SK-N-SH (cell line): ENCODE results near the gene CHCHD1. TPM values are rescaled to one million over a fixed set of nuclear protein-coding genes. Genes with fewer than 3 reads are reported as not detected.

Experiments used
- CTCF ChIA-PET: fragments of 300-600, 350-600 bp; formaldehyde crosslinking; extraction: SDS; loops from one replicate; lab custom pipeline; 2021; lab: Yijun Ruan, JAX
- POLR2A ChIA-PET: fragments of 350-600 bp; sonication (Branson Sonifier 250); formaldehyde crosslinking; extraction: SDS; loops from one replicate; lab custom pipeline; 2020; ENCODE audit warnings: antibody characterized with exemption, inconsistent platforms; lab: Yijun Ruan, JAX
- DNase-seq: peaks from one replicate; pipeline ENCODE4 v3.0.0; 2012
- H2AFZ ChIP-seq: fragments of 200-600 bp; sonication (generic); 2 replicates; pipeline ENCODE4 v1.8.1; 2016; ENCODE audit warnings: antibody characterized with exemption, mild to moderate bottlenecking, low read depth
- H3F3A ChIP-seq: fragments of 200-600 bp; sonication (generic); replicated peaks from 2 replicates; pipeline ENCODE3; 2016; ENCODE audit warnings: antibody characterized with exemption, mild to moderate bottlenecking; ENCODE audit not compliant: insufficient read depth
- H3K27ac ChIP-seq, 2 experiments: fragments of 200-500 bp in 1 of 2; fragments of 200-600 bp in 1 of 2; sonication (Bioruptor generic) in 1 of 2; sonication (generic), shearing (Covaris generic) in 1 of 2; 2 replicates each; pipeline versions ENCODE4 v1.5.1 to v1.6.1; 2014 to 2016; ENCODE audit warnings: low read depth in 2 of 2, inconsistent platforms in 1 of 2, low read length in 1 of 2, mild to moderate bottlenecking in 1 of 2, mixed read lengths in 1 of 2
- H3K27me3 ChIP-seq: fragments of 200-600 bp; sonication (generic), shearing (Covaris generic); 2 replicates; pipeline ENCODE4 v1.6.1; 2016; ENCODE audit warnings: mixed run types; ENCODE audit not compliant: insufficient read depth
- H3K36me3 ChIP-seq, 2 experiments: fragments of 200-500 bp in 1 of 2; fragments of 200-600 bp in 1 of 2; sonication (Bioruptor generic) in 1 of 2; sonication (generic) in 1 of 2; replicated peaks in 1 of 2; 2 replicates each; pipeline versions ENCODE3 to v1.5.1; 2014 to 2016; ENCODE audit warnings: low read length in 1 of 2, mild to moderate bottlenecking in 1 of 2; ENCODE audit not compliant: insufficient read depth in 2 of 2, control insufficient read depth in 1 of 2
- H3K4me1 ChIP-seq, 2 experiments: fragments of 200-500 bp in 1 of 2; fragments of 200-600 bp in 1 of 2; sonication (Bioruptor generic) in 1 of 2; sonication (generic), shearing (Covaris generic) in 1 of 2; 2 replicates each; pipeline versions ENCODE4 v1.5.1 to v1.6.1; 2014 to 2016; ENCODE audit warnings: low read depth in 1 of 2, low read length in 1 of 2, mixed run types in 1 of 2; ENCODE audit not compliant: insufficient read depth in 2 of 2, control insufficient read depth in 1 of 2
- H3K4me2 ChIP-seq: fragments of 200-600 bp; sonication (generic), shearing (Covaris generic); 2 replicates; pipeline ENCODE4 v1.6.1; 2017; ENCODE audit warnings: mixed run types
- H3K4me3 ChIP-seq, 2 experiments: fragments of 200-500 bp in 1 of 2; fragments of 200-600 bp in 1 of 2; sonication (Bioruptor generic) in 1 of 2; sonication (generic), shearing (Covaris generic) in 1 of 2; 2 replicates each; pipeline versions ENCODE4 v1.5.1 to v1.8.1; 2014 to 2016; ENCODE audit warnings: low read depth in 2 of 2, inconsistent platforms in 1 of 2, low read length in 1 of 2, mild to moderate bottlenecking in 1 of 2, mixed read lengths in 1 of 2, moderate library complexity in 1 of 2
- H3K79me2 ChIP-seq: fragments of 200-600 bp; sonication (generic); 2 replicates; pipeline ENCODE4 v1.8.1; 2017; ENCODE audit warnings: mild to moderate bottlenecking; ENCODE audit not compliant: insufficient read depth
- H3K9ac ChIP-seq: fragments of 200-600 bp; sonication (generic); 2 replicates; pipeline ENCODE4 v1.6.1; 2017; ENCODE audit warnings: mixed run types
- H3K9me2 ChIP-seq: fragments of 200-600 bp; sonication (generic); 2 replicates; pipeline ENCODE4 v1.6.1; 2017; ENCODE audit warnings: mixed run types
- H3K9me3 ChIP-seq: fragments of 200-600 bp; sonication (generic); 2 replicates; pipeline ENCODE4 v1.6.1; 2017; ENCODE audit warnings: mixed run types, mild to moderate bottlenecking, moderate library complexity
- H4K20me1 ChIP-seq: fragments of 200-600 bp; sonication (generic); 2 replicates; pipeline ENCODE4 v1.6.1; 2017; ENCODE audit warnings: mild to moderate bottlenecking, mixed run types; ENCODE audit not compliant: insufficient read depth
- CHD2 ChIP-seq: fragments of 150-350 bp; IDR thresholded peaks from 2 replicates; pipeline ENCODE4 v1.6.1; 2018; ENCODE audit warnings: low read length; ENCODE audit not compliant: partially characterized antibody
- CTCF ChIP-seq: fragments of 200-600 bp; sonication (generic); IDR thresholded peaks from 2 replicates; pipeline ENCODE4 v1.6.1; 2017; ENCODE audit warnings: antibody characterized with exemption, mild to moderate bottlenecking, moderate library complexity
- ELF1 ChIP-seq: IDR thresholded peaks from 2 replicates; pipeline ENCODE4 v1.4.0; 2012
- FOSL2 ChIP-seq: IDR thresholded peaks from 2 replicates; pipeline ENCODE4 v1.4.0; 2012; ENCODE audit warnings: low read depth, mild to moderate bottlenecking, moderate library complexity, borderline replicate concordance
- FOXM1 ChIP-seq: IDR thresholded peaks from 2 replicates; pipeline ENCODE4 v1.4.0; 2012; ENCODE audit warnings: low read depth, mild to moderate bottlenecking
- GABPA ChIP-seq: IDR thresholded peaks from 2 replicates; pipeline ENCODE4 v1.4.0; 2012; ENCODE audit warnings: low read depth, mild to moderate bottlenecking
- GATA2 ChIP-seq: sonication (generic); formaldehyde crosslinking; IDR thresholded peaks from 2 replicates; pipeline ENCODE4 v1.5.0; 2020; ENCODE audit warnings: mild to moderate bottlenecking, missing genetic modification reagents
- MAX ChIP-seq: IDR thresholded peaks from 2 replicates; pipeline ENCODE4 v1.4.0; 2012; ENCODE audit warnings: low read depth
- MEF2A ChIP-seq: IDR thresholded peaks from 2 replicates; pipeline ENCODE4 v1.4.0; 2012; ENCODE audit warnings: low read depth, borderline replicate concordance
- MXI1 ChIP-seq: IDR thresholded peaks from 2 replicates; pipeline ENCODE4 v1.6.1; 2012; ENCODE audit warnings: mild to moderate bottlenecking, low read depth, low read length, improper control_type of control experiment
- NFIC ChIP-seq: IDR thresholded peaks from 2 replicates; pipeline ENCODE4 v1.4.0; 2012; ENCODE audit warnings: borderline replicate concordance
- PBX3 ChIP-seq: IDR thresholded peaks from 2 replicates; pipeline ENCODE4; 2012
- RAD21 ChIP-seq: IDR thresholded peaks from 2 replicates; pipeline ENCODE4 v1.6.1; 2012; ENCODE audit warnings: mild to moderate bottlenecking, low read length
- RCOR1 ChIP-seq: fragments of 150-350 bp; IDR thresholded peaks from 2 replicates; pipeline ENCODE4 v1.6.1; 2017; ENCODE audit warnings: antibody characterized with exemption, low read length
- REST ChIP-seq: IDR thresholded peaks from 2 replicates; pipeline ENCODE4 v1.6.1; 2012; ENCODE audit warnings: mild to moderate bottlenecking, low read depth, low read length, moderate library complexity
- RFX5 ChIP-seq: IDR thresholded peaks from 2 replicates; pipeline ENCODE4 v1.6.1; 2012; ENCODE audit warnings: mild to moderate bottlenecking, improper control_type of control experiment, low read length
- SIN3A ChIP-seq: IDR thresholded peaks from 2 replicates; pipeline ENCODE4 v1.6.1; 2012; ENCODE audit warnings: low read depth, mild to moderate bottlenecking, low read length, moderate library complexity, borderline replicate concordance
- SMC3 ChIP-seq: IDR thresholded peaks from 2 replicates; pipeline ENCODE4 v1.6.1; 2012; ENCODE audit warnings: low read depth, low read length, improper control_type of control experiment
- TCF12 ChIP-seq: IDR thresholded peaks from 2 replicates; pipeline ENCODE4 v1.4.0; 2012
- TEAD4 ChIP-seq: IDR thresholded peaks from 2 replicates; pipeline ENCODE4 v1.4.0; 2012; ENCODE audit warnings: mild to moderate bottlenecking, borderline replicate concordance; ENCODE audit not compliant: insufficient read depth
- WGBS: methylation state at CpG from one replicate; pipeline ENCODE4 v1.1.6; 2017; ENCODE audit warnings: low lambda C conversion rate; 5-methylcytosine and 5-hydroxymethylcytosine counted together
- polyA plus RNA-seq, 3 experiments: library from polyadenylated mRNA; depleted of rRNA; stranded (reverse); fragments of >200 nt; gene quantifications; 2 replicates each; pipeline ENCODE4 v1.2.3, GENCODE V29; 2012

CHCHD1 gene
- polyA plus RNA-seq, 1 of the 3 experiments (the other 2 are of a cell fraction): 60.9 TPM

- H3K27ac ChIP-seq: peak overlapping the region in 1 of 2 experiments; percentile 5; a peak in 1 of 4 replicates
- peak overlapping the region; percentile 67 for H3K4me2 ChIP-seq
- peaks cover 90% of the 10 kb centered on the region for H3K79me2 ChIP-seq
- no peaks in the 10 kb centered on the region for H3K27me3 ChIP-seq
- 39% methylated on average over 11 of the region's 11 CpGs for WGBS
- H3K9ac ChIP-seq: peak overlapping the region; percentile 80
- H3K4me3 ChIP-seq: peak overlapping the region; percentile 63 to 81
- POLR2A ChIA-PET: interaction anchor here (1.7 kb wide), 1 partner anchor 9 kb away, joined by 25 read pairs; a partner anchor contains a TSS
- H3K9me3 ChIP-seq: no peaks in the 10 kb centered on the region
- DNase-seq: no peak
- TF ChIP-seq CHD2: no peak
- no peak for TF ChIP-seq TCF12
- no peak for TF ChIP-seq NFIC
- no peak for TF ChIP-seq MEF2A
- TF ChIP-seq RCOR1: no peak
- TF ChIP-seq FOSL2: no peak
- no peak for TF ChIP-seq RFX5
- no peak for TF ChIP-seq GABPA
- TF ChIP-seq GATA2 (CRISPR knock-in tag): no peak
- no peak for TF ChIP-seq REST
- no peak for TF ChIP-seq MAX
- H3K9me2 ChIP-seq: no peaks in the 10 kb centered on the region
- peaks cover 9% of the 10 kb centered on the region for H3F3A ChIP-seq
- CTCF ChIA-PET: interaction anchor here (0.7 to 1.6 kb wide), 3 partner anchors 9 to 68 kb away, joined by 3 to 5 read pairs (median 3); a partner anchor contains a TSS
- peaks cover 10 to 23% of the 10 kb centered on the region in 2 experiments for H3K36me3 ChIP-seq
- no peaks in the 10 kb centered on the region for H4K20me1 ChIP-seq
- peaks cover 0 to 11% of the 10 kb centered on the region in 2 experiments; a peak in 3 of 4 replicates for H3K4me1 ChIP-seq
- no peak overlapping the region for H2AFZ ChIP-seq
These were observed 882 bp upstream of the CHCHD1 start for GRCh38 chr10:73780966-73781365.

- peak overlapping the region; percentile 67 for H3K4me2 ChIP-seq
- DNase-seq: no peak
- H3K36me3 ChIP-seq: peaks cover 7 to 23% of the 10 kb centered on the region in 2 experiments
- H3F3A ChIP-seq: peaks cover 9% of the 10 kb centered on the region
- POLR2A ChIA-PET: interaction anchor here (0.7 to 1.7 kb wide), 3 partner anchors 9 to 39 kb away, joined by 3 to 25 read pairs (median 3); a partner anchor contains a TSS
- CTCF ChIA-PET: interaction anchor here (1.5 to 1.6 kb wide), 2 partner anchors 16 to 67 kb away, joined by 3 to 5 read pairs; no protein-coding TSS in a partner anchor
- H3K4me1 ChIP-seq: peaks cover 0 to 13% of the 10 kb centered on the region in 2 experiments; a peak in 3 of 4 replicates
- H3K4me3 ChIP-seq: peak overlapping the region; percentile 63 to 81
- no peaks in the 10 kb centered on the region for H3K9me3 ChIP-seq
- H3K79me2 ChIP-seq: peaks cover 92% of the 10 kb centered on the region
- H3K27ac ChIP-seq: peak overlapping the region; percentile 68 to 69
- H2AFZ ChIP-seq: 0 out of 2 replicates have a peak overlapping the region, but pooled peaks have one; percentile 44
- no peaks in the 10 kb centered on the region for H3K9me2 ChIP-seq
- peak overlapping the region; percentile 80 for H3K9ac ChIP-seq
- peaks cover 5% of the 10 kb centered on the region for H4K20me1 ChIP-seq
- TF ChIP-seq MXI1 (no peak), FOXM1 (no peak), RAD21 (no peak), CTCF (no peak), CHD2 (no peak), TCF12 (no peak), TEAD4 (no peak), SIN3A (no peak), FOSL2 (no peak), SMC3 (no peak), PBX3 (no peak), ELF1 (no peak), RFX5 (no peak), MEF2A (no peak)
- H3K27me3 ChIP-seq: no peaks in the 10 kb centered on the region
- under 1% methylated on average over 12 of the region's 14 CpGs for WGBS
These were observed 335 bp upstream of the CHCHD1 start for GRCh38 chr10:73781548-73781878.
